ENCODE measurements around the gene AAK1. TPM values are rescaled to one million over a fixed set of nuclear protein-coding genes. Genes with fewer than 3 reads are reported as not detected.
"Not testable (repeated sequence)": the region's sequence is repeated elsewhere in the genome, so short reads cannot be mapped to it uniquely, and the experiment has no call there.

Gene AAK1
- total RNA-seq, 4 donors from 2014 or later = 28.0 to 35.5 (median 32.8) TPM

DNA sequence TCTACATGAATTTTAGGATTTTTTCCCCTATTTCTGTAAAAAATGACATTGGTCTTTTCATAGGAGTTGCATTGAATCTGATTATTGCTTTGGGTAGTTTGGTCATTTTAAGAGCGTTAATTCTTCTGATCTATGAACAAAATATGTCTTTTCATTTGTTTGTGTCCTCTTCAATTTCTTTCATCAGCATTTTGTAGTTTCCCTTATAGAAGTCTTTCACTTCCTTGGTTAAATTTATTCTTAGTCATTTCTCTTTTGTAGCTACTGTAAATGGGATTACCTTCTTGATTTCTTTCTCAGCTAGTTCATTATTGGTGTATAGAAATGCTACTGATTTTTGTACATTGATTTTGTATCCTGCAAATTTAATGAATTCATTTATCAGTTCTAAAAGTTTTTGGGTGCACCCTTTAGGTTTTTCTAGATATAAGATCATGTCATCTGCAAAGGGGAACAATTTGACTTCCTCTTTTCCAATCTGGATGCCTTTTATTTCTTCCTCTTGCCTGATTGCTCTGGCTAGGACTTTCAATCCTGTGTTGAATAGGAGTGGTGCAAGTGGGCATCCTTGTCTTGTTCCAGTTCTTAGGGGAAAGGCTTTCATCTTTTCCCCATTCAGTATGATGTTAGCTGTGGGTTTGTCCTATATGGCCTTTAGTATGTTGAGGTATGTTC, 36.6 kb upstream of the AAK1 start:
- Histone ChIP-seq H3K27me3 (no peaks in the 10 kb centered on the region), H3K36me3 (no peaks in the 10 kb centered on the region), H3K4me1 (peaks cover 0 to 22% (median 5%) of the 10 kb centered on the region in 3 donors), H3K4me3 (no peak overlapping the region), H3K9me3 (no peaks in the 10 kb centered on the region), H3K27ac (no peak overlapping the region)
- intact Hi-C loops (cut with DNase I) = no loop called here
- WGBS, 2 donors = 88 to 96% methylated on average over 1 of the region's 1 CpG
- no peak for DNase-seq
- TF ChIP-seq POLR2A (IDR thresholded peaks at IDR 0.05) = no peak
- no peak for TF ChIP-seq CTCF (IDR thresholded peaks at IDR 0.05)

DNA sequence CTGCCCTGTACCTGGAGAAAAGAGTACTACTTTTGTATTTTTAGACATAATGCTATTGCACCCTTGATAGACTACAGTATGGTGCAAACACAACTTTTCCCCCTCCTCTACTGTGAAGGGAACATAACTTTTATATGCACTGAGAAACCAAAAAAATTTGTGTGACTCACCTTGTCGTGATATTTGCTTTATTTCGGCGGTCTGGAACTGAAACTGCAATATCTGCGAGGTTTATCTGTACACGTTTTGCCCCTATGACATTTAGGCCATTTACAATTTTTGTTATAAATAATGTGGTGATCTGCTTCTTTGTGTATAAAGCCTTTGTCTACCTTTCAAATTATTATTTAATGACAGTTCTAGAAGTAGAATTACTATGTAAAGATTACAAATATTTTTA, 34.4 kb upstream of the AAK1 start:
- no peaks in the 10 kb centered on the region for H3K36me3 ChIP-seq
- H3K27ac ChIP-seq = no peak overlapping the region
- intact Hi-C loops (cut with DNase I) = no loop called here
- no peaks in the 10 kb centered on the region for H3K9me3 ChIP-seq
- H3K27me3 ChIP-seq = no peaks in the 10 kb centered on the region
- no peak for DNase-seq
- 82 to 91% methylated on average over 5 of the region's 5 CpGs for WGBS, 2 donors
- peaks cover 0 to 6% (median 0%) of the 10 kb centered on the region in 3 donors for H3K4me1 ChIP-seq
- TF ChIP-seq CTCF (IDR thresholded peaks at IDR 0.05) (no peak), POLR2A (IDR thresholded peaks at IDR 0.05) (no peak)
- no peak overlapping the region for H3K4me3 ChIP-seq

DNA sequence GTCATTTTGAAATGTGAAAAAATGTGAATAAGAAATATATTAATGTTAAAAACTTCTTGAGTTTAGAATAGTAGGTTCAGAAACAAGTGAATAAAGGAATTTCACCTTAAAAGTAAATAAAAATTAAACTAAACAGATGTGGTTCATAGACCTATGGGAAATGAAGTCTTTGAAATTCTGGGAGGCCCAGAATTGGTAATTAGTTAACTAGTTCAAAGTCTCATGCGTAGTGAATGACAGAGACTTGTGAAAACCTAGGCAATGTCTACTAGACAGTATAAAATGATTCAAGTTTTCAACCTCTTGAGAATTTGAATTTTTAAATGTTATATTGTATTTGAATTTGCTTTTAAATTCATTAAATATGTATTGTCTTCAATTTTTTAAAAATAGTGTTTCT, 32.6 kb upstream of the AAK1 start:
- no peak for DNase-seq
- Histone ChIP-seq H3K4me1 (no peaks in the 10 kb centered on the region), H3K36me3 (no peaks in the 10 kb centered on the region), H3K27ac (no peak overlapping the region), H3K27me3 (no peaks in the 10 kb centered on the region), H3K4me3 (no peak overlapping the region), H3K9me3 (no peaks in the 10 kb centered on the region)
- TF ChIP-seq POLR2A (IDR thresholded peaks at IDR 0.05) (no peak), CTCF (IDR thresholded peaks at IDR 0.05) (no peak)
- intact Hi-C loops (cut with DNase I) = no loop called here
- WGBS, 2 donors = 97% methylated on average over 1 of the region's 1 CpG

DNA sequence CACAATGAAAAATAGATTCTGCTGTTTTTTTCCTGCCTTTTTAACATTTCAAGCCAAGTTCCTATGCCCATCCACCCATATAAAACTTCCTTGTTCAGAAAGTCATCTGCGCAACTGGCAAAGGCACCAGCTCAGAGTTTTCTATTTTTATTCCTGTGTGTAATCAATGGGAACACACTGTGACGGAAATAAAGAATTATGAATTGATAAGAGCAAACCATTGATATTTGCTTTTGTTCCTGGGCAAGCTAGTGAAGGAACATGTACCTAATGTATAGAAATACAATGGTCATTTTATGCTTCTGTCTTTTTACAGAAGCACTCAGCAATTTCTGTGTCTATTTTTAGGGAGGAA, 30.8 kb upstream of the AAK1 start:
- Histone ChIP-seq H3K9me3 (no peaks in the 10 kb centered on the region), H3K4me3 (no peak overlapping the region), H3K27ac (peak overlapping the region in 1 of 4 donors; percentile 22), H3K27me3 (no peaks in the 10 kb centered on the region), H3K4me1 (no peaks in the 10 kb centered on the region), H3K36me3 (no peaks in the 10 kb centered on the region)
- DNase-seq = no peak
- 68 to 75% methylated on average over 2 of the region's 2 CpGs for WGBS, 2 donors
- TF ChIP-seq CTCF (IDR thresholded peaks at IDR 0.05) = no peak
- TF ChIP-seq POLR2A (IDR thresholded peaks at IDR 0.05) = no peak
- intact Hi-C loops (cut with DNase I) = no loop called here

DNA sequence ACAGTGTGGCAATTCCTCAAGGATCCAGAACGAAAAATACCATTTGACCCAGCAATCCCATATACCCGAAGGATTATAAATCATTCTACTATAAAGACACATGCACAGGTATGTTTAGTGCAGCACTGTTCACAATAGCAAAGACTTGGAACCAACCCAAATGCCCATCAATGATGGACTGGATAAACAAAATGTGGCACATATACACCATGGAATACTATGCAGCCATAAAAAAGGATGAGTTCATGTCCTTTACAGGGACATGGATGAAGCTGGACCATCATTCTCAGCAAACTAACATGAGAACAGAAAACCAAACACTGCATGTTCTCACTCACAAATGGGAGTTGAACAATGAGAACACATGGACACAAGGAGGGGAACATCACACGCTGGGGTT, 29.6 kb upstream of the AAK1 start:
- H3K9me3 ChIP-seq; H3K27me3 ChIP-seq; DNase-seq; H3K4me3 ChIP-seq; H3K27ac ChIP-seq; H3K36me3 ChIP-seq; intact Hi-C loops (cut with DNase I); H3K4me1 ChIP-seq: not testable (repeated sequence)
- 92 to 98% methylated on average over 3 of the region's 3 CpGs for WGBS, 2 donors

DNA sequence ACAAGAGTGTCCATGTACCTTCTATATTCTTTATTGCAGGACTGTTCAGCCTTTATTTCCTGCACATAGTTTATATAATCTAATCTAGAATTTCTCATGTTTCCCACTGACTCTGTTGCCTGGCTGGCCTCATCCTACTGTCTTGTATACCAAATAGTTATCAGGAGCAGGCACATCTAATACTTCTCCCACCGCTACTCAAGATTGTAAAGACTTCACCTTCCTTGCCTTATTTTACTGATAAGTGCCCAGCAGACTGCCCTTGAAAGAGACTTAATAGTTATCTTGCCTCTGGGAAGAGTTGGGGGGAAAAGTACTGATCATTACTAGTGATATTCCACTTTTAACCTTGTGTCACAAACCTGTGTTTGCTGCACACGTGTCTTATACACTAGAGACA, 26.1 kb upstream of the AAK1 start:
- no peaks in the 10 kb centered on the region for H3K36me3 ChIP-seq
- WGBS, 2 donors = 88 to 90% methylated on average over 2 of the region's 2 CpGs
- TF ChIP-seq POLR2A (IDR thresholded peaks at IDR 0.05) (no peak), CTCF (IDR thresholded peaks at IDR 0.05) (no peak)
- no peak overlapping the region for H3K4me3 ChIP-seq
- intact Hi-C loops (cut with DNase I) = no loop called here
- peaks cover 0 to 9% (median 0%) of the 10 kb centered on the region in 3 donors for H3K4me1 ChIP-seq
- no peak overlapping the region for H3K27ac ChIP-seq
- DNase-seq = no peak
- H3K9me3 ChIP-seq = no peaks in the 10 kb centered on the region
- no peaks in the 10 kb centered on the region for H3K27me3 ChIP-seq

All from esophagus squamous epithelium (tissue), 5 donors.